Measurements from ENCODE around the gene GYS2.

GRCh38 chr12:21516281-21516680 lies 88.4 kb downstream of the GYS2 start:
- TF ChIP-seq, protein P1, sequence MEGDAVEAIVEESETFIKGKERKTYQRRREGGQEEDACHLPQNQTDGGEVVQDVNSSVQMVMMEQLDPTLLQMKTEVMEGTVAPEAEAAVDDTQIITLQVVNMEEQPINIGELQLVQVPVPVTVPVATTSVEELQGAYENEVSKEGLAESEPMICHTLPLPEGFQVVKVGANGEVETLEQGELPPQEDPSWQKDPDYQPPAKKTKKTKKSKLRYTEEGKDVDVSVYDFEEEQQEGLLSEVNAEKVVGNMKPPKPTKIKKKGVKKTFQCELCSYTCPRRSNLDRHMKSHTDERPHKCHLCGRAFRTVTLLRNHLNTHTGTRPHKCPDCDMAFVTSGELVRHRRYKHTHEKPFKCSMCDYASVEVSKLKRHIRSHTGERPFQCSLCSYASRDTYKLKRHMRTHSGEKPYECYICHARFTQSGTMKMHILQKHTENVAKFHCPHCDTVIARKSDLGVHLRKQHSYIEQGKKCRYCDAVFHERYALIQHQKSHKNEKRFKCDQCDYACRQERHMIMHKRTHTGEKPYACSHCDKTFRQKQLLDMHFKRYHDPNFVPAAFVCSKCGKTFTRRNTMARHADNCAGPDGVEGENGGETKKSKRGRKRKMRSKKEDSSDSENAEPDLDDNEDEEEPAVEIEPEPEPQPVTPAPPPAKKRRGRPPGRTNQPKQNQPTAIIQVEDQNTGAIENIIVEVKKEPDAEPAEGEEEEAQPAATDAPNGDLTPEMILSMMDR (IDR thresholded peaks at IDR 0.05) = no peak
- TF ChIP-seq POLR2A (IDR thresholded peaks at IDR 0.05) = no peak

All from uterus (tissue), 2 donors.